ENCODE results near the gene NPNT.

The NPNT gene

GRCh38 chr4:105972946-105973621, 77.8 kb downstream of the NPNT start:
- H3K4me3 ChIP-seq (replicated peaks in 1 of 2; ENCODE audit: low read depth in 2 of 2, low read length in 2 of 2): no peak overlapping the region
- TF ChIP-seq CTCF (IDR thresholded peaks at IDR 0.05; ENCODE audit: low read depth, low read length): no peak
- no peak for DNase-seq (ENCODE audit: low read depth in 2 of 2)

- TF ChIP-seq CTCF (IDR thresholded peaks at IDR 0.05; ENCODE audit: low read depth, low read length): no peak
- DNase-seq (ENCODE audit: low read depth in 2 of 2): no peak
- H3K4me3 ChIP-seq (replicated peaks in 1 of 2; ENCODE audit: low read depth in 2 of 2, low read length in 2 of 2): no peak overlapping the region
Observed at GRCh38 chr4:105976915-105977314, 81.6 kb downstream of the NPNT start.

GRCh38 chr4:105978684-105979296, 83.5 kb downstream of the NPNT start:
- peak; percentile 79 to 83 for DNase-seq (ENCODE audit: low read depth in 2 of 2)
- H3K4me3 ChIP-seq (replicated peaks in 1 of 2; ENCODE audit: low read depth in 2 of 2, low read length in 2 of 2): no peak overlapping the region
- no peak for TF ChIP-seq CTCF (IDR thresholded peaks at IDR 0.05; ENCODE audit: low read depth, low read length)

GRCh38 chr4:105979506-105979905, 84.2 kb downstream of the NPNT start:
- TF ChIP-seq CTCF (IDR thresholded peaks at IDR 0.05; ENCODE audit: low read depth, low read length): no peak
- no peak overlapping the region for H3K4me3 ChIP-seq (replicated peaks in 1 of 2; ENCODE audit: low read depth in 2 of 2, low read length in 2 of 2)
- no peak for DNase-seq (ENCODE audit: low read depth in 2 of 2)

- H3K4me3 ChIP-seq (replicated peaks in 1 of 2; ENCODE audit: low read depth in 2 of 2, low read length in 2 of 2): no peak overlapping the region
- TF ChIP-seq CTCF (IDR thresholded peaks at IDR 0.05; ENCODE audit: low read depth, low read length): no peak
- DNase-seq (ENCODE audit: low read depth in 2 of 2): no peak
Observed at GRCh38 chr4:105988671-105989070, 93.4 kb downstream of the NPNT start.

- no peak overlapping the region for H3K4me3 ChIP-seq (replicated peaks in 1 of 2; ENCODE audit: low read depth in 2 of 2, low read length in 2 of 2)
- no peak for DNase-seq (ENCODE audit: low read depth in 2 of 2)
- TF ChIP-seq CTCF (IDR thresholded peaks at IDR 0.05; ENCODE audit: low read depth, low read length): no peak
Observed at GRCh38 chr4:105989485-105990242, 94.4 kb downstream of the NPNT start.

Measured in cardiac fibroblast (primary cell).